GM12864 (cell line): Measurements from ENCODE around the gene ZCRB1.

Experiments used
- DNase-seq: peaks from one replicate; pipeline ENCODE4 v3.0.0-alpha.2; 2011; ENCODE audit warnings: low read depth
- H3K4me3 ChIP-seq: 2 replicates; pipeline ENCODE4 v1.5.1; 2011; ENCODE audit warnings: mild to moderate bottlenecking, low read depth, low read length, control low read depth
- TF ChIP-seq, protein P1 (sequence below): IDR thresholded peaks from 2 replicates; pipeline ENCODE4 v1.5.1; 2011; ENCODE audit warnings: low read depth, mild to moderate bottlenecking, moderate library complexity, low read length, control low read depth, inconsistent platforms; ENCODE audit errors: missing control alignments

ZCRB1 gene

DNA sequence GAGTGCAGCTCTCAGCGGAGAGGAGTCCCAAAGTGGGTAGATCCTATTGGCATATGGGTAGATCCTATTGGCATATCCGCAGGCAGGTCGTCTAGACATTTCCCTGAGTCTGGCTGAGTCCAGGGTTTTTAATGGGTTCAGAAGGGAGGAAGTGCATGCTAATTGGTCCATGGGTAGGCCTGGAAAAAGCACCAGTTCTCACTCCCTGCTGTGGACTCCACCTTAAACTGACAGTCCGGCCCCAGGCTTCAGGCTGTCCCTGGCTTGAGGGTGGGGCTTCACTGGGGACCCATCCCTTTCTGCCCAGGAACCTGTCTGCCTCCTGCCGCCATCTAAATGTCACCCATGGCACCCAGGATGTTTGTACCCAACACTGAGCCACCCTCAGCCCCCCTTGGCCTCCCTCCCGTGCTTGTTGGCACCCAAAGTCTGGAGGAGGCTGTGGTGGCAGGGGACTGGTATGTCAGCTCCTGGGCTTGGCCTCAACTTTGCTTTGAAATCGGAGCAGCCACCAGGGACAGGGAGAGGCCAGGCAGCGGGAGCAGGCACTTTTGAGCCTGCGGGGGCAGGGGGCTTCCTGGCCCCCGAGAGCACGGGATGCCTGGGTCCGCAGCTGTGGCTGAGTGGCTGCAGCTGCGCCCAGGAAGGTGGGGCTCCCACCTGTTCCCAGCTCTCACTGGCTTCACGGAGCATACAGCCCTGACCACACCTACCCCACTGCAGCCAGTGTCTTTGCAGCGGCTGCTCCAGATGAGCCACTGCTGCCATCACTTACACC, 58.3 kb downstream of the ZCRB1 start:
- no peak for DNase-seq
- TF ChIP-seq, protein P1, sequence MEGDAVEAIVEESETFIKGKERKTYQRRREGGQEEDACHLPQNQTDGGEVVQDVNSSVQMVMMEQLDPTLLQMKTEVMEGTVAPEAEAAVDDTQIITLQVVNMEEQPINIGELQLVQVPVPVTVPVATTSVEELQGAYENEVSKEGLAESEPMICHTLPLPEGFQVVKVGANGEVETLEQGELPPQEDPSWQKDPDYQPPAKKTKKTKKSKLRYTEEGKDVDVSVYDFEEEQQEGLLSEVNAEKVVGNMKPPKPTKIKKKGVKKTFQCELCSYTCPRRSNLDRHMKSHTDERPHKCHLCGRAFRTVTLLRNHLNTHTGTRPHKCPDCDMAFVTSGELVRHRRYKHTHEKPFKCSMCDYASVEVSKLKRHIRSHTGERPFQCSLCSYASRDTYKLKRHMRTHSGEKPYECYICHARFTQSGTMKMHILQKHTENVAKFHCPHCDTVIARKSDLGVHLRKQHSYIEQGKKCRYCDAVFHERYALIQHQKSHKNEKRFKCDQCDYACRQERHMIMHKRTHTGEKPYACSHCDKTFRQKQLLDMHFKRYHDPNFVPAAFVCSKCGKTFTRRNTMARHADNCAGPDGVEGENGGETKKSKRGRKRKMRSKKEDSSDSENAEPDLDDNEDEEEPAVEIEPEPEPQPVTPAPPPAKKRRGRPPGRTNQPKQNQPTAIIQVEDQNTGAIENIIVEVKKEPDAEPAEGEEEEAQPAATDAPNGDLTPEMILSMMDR = no peak

DNA sequence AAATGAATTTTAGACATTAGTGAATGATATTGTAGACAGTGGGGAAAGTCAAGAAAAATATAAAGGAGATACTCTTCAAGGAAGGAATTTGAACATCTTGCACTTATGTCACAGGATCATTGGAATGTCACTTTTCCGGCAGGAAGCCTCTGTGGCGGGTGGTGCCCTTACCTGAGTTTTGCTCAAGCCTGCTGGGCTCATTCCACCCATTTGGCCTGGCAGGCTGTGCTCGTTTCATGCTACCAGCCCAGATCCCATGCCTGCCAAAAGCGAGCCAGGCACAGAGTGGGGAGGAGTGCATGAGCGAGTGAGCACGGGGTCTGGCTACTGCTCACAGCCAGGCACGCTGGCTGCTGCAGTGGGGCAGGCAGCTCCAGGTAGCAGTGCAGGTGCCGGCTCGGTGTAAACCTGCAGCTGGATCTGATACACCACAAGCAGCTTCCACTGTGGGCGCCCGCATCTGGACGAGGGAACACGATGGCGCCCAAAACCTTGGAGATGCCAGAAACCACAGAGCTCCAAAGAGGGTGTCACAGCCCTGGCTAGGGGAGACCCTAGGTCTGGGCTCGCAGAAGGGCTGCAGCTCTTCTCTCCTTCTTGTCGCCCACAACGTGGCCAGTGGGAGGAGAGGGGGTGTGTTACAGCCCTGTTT, 59.2 kb downstream of the ZCRB1 start:
- TF ChIP-seq, protein P1 = no peak
- no peak for DNase-seq
- H3K4me3 ChIP-seq = no peak overlapping the region

More for the DNA sequence above, 58.3 kb downstream of the ZCRB1 start:
- no peak overlapping the region for H3K4me3 ChIP-seq

DNA sequence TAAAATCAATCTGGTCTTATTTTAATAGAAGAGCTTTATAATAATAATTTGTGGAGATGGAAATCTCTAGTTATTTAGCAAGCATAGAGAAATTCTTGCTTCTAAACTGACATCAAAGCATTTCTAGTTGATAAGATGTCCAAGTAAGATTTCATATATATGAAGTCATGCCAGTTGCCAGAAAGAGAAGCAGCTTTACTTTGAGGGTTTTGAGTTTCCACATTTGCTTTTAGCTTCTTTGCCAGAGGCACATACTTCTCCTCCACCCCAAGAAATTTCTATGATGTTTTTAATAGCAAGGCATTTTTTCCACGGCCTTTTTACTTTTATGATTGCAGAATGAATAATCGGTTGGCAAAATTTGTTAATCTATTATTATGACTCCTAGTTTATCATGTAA, 63.6 kb downstream of the ZCRB1 start:
- TF ChIP-seq, protein P1 = no peak
- no peak for DNase-seq
- no peak overlapping the region for H3K4me3 ChIP-seq
